PFSK-1 (cell line): ENCODE results near the gene COL2A1.

Experiments
- POLR2AphosphoS5 ChIP-seq: IDR thresholded peaks from 2 replicates; pipeline ENCODE4 v1.6.1; 2012; ENCODE audit warnings: low read depth, mild to moderate bottlenecking, control low read depth, low read length, moderate library complexity
- SIN3A ChIP-seq: IDR thresholded peaks from 2 replicates; pipeline ENCODE4 v1.6.1; 2012; ENCODE audit warnings: mild to moderate bottlenecking, low read length, moderate library complexity, borderline replicate concordance; ENCODE audit not compliant: insufficient read depth
- TAF1 ChIP-seq: IDR thresholded peaks from 2 replicates; pipeline ENCODE4 v1.6.1; 2012; ENCODE audit warnings: low read length, control low read depth, borderline replicate concordance; ENCODE audit not compliant: insufficient read depth
- TF ChIP-seq, protein P1 (sequence below), 2 experiments: IDR thresholded peaks; 2 replicates each; pipeline versions ENCODE4 v1.6.1 to v1.8.0; 2011 to 2012; ENCODE audit warnings: low read depth in 2 of 2, low read length in 2 of 2, control low read depth in 1 of 2, inconsistent platforms in 1 of 2, mild to moderate bottlenecking in 1 of 2, moderate library complexity in 1 of 2; ENCODE audit not compliant: insufficient read depth in 1 of 2

DNA sequence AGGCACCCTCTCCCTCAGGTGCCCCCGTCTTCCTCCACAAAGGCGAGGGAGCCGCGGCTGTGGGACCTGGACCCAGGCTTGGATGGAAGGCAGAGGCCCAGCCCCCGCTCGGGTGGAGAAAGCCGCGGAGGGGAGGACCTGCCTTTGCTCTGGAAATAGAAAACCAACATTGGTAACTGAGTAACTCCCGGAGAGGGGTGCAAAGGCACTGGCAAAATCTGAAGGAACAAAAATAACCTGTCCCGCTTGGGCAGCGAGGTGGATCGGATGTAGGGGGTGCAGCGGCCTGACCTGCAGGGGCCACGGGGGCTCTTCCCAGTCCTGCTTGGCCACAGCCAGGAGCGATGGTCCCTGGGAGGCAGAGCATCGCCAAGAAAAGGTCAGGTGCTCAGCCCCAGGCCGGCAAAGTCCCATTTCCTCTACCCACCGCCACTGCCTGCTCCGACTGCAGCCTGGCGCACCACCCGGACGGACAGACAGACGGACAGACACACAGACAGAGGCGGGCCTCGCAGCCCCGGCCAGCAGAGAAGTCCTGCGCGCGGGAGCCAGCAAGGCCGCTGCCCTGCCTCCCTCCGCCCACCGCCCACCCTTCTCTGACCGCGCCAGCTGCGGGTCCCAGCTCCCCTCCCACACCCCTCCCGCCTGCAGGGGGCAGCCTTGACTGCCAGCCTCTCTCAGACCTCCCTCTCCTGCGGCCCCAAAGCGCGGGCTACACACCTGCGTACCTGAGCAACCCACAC lies 62.2 kb downstream of the COL2A1 start:
- TF ChIP-seq POLR2AphosphoS5 (no peak), TAF1 (no peak), SIN3A (no peak)
- TF ChIP-seq, protein P1, sequence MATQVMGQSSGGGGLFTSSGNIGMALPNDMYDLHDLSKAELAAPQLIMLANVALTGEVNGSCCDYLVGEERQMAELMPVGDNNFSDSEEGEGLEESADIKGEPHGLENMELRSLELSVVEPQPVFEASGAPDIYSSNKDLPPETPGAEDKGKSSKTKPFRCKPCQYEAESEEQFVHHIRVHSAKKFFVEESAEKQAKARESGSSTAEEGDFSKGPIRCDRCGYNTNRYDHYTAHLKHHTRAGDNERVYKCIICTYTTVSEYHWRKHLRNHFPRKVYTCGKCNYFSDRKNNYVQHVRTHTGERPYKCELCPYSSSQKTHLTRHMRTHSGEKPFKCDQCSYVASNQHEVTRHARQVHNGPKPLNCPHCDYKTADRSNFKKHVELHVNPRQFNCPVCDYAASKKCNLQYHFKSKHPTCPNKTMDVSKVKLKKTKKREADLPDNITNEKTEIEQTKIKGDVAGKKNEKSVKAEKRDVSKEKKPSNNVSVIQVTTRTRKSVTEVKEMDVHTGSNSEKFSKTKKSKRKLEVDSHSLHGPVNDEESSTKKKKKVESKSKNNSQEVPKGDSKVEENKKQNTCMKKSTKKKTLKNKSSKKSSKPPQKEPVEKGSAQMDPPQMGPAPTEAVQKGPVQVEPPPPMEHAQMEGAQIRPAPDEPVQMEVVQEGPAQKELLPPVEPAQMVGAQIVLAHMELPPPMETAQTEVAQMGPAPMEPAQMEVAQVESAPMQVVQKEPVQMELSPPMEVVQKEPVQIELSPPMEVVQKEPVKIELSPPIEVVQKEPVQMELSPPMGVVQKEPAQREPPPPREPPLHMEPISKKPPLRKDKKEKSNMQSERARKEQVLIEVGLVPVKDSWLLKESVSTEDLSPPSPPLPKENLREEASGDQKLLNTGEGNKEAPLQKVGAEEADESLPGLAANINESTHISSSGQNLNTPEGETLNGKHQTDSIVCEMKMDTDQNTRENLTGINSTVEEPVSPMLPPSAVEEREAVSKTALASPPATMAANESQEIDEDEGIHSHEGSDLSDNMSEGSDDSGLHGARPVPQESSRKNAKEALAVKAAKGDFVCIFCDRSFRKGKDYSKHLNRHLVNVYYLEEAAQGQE (IDR thresholded peaks at IDR 0.05; ENCODE audit: insufficient read depth in 1 of 2, low read depth in 2 of 2, low read length in 2 of 2) = no peak
